ENCODE results near the gene TBC1D3E.
"Not testable (repeated sequence)": the region's sequence is repeated elsewhere in the genome, so short reads cannot be mapped to it uniquely, and the experiment has no call there.

The TBC1D3E gene

GRCh38 chr17:38127651-38128050, at the start of gene TBC1D3E:
TBC1D3E (plus strand) TSS chr17:38127951; CDS start chr17:38129496, 1,545 bp downstream.
- in situ Hi-C loops (cut with MboI; ENCODE audit: low sequenced_read_pairs, unreplicated experiment); DNase-seq (ENCODE audit: low spot score): not testable (repeated sequence)

DNA sequence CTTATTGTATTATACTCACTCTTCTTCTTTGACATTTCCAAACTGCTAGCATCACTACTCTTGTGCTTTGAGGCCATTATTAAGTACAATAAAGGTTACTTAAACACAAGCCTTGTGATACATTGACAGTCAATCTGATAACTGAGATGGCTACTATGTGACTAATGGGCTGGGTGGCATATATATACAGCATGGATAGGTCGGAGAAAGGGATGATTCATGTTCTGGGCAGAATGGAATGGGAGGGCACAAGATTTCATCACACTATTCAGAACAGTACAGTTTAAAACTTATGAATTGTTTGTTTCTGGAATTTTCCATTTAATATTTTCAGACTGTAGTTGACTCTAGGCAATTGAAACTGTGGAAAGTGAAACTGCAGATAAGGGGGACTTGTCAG, 40.4 kb upstream of the TBC1D3E start:
- DNase-seq (ENCODE audit: low spot score); in situ Hi-C loops (cut with MboI; ENCODE audit: low sequenced_read_pairs, unreplicated experiment): not testable (repeated sequence)

- DNase-seq (ENCODE audit: low spot score); in situ Hi-C loops (cut with MboI; ENCODE audit: low sequenced_read_pairs, unreplicated experiment): not testable (repeated sequence)
These were observed 39.6 kb upstream of the TBC1D3E start for GRCh38 chr17:38088120-38088519.

DNA sequence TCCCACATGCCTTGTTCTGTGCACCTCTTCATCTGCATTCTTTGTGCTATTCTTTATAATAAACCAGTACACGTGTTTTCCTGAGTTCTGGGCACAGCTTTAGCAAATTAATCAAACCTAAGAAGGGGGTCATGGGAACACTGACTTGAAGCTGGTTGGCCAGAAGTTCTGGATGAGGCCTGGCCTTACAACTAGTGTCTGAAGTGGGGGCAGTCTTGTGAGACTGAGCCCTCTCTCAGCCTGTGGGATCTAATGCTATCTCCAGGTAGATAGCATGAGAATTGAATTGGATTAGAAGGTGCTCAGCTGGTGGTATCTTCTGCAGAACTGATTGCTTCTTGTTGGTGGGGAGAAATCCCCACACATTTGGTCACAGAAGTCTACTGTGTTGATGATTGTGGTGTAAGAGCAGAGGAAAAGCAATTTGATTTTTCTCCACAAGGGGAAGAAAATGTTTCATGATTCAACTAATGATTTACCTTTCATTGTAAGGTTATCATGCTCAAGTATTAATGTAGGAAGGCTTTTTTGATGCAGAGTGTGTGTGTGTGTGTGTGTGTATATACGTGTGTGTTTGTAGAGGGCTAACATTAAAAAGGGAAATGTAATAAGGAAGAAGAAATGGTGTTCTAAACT, 33.6 kb upstream of the TBC1D3E start:
- in situ Hi-C loops (cut with MboI; ENCODE audit: low sequenced_read_pairs, unreplicated experiment); DNase-seq (ENCODE audit: low spot score): not testable (repeated sequence)

DNA sequence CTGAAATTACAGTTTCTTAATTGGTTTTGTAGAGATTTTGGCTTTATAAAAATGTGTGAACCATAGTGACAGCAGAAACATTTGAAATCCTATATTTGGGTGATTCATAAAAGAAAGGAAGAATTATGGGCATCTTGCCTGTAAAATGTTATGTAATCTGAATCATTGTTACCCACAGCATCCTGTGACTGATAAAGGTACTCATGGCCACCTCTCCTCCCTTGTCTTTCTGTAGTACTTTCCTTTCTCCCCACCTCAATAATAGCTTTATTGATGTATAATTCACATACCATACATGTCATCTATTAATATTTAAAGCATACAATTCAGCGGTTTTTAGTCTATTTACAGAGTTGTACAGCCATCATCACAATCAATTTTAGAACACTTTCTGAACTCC, 28.5 kb upstream of the TBC1D3E start:
- DNase-seq (ENCODE audit: low spot score); in situ Hi-C loops (cut with MboI; ENCODE audit: low sequenced_read_pairs, unreplicated experiment): not testable (repeated sequence)

DNA sequence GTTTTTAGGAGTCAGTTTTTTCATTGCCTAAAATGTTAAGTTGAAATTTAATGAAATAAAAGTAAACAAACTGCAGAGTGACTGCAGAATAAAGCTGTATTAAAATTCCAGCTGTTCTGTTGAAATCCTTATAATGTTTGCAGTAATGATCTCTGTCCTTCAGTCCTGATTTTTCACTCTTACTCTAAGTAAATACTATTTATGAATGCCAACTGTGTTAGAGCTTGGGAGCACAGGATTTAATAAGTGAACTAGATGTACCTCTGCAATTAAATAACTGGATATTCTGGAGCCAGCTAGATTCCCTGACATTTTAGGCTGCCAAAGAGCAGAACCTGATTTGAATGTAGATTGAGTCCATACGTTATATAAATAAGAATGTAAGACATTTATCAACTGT, 7.9 kb upstream of the TBC1D3E start:
- DNase-seq (ENCODE audit: low spot score); in situ Hi-C loops (cut with MboI; ENCODE audit: low sequenced_read_pairs, unreplicated experiment): not testable (repeated sequence)

GRCh38 chr17:38134860-38135259, 7.1 kb downstream of the TBC1D3E start:
- DNase-seq (ENCODE audit: low spot score); in situ Hi-C loops (cut with MboI; ENCODE audit: low sequenced_read_pairs, unreplicated experiment): not testable (repeated sequence)
